T-helper 1 cell treated with Interleukin-12 subunit alpha and Interleukin-12 subunit beta and Interleukin-4 antibody, amounts not matched to agents 30 ng/mL and 1 ng/mL, for 36 hours (primary cell): ENCODE results near the gene RARB. TPM values are rescaled to one million over a fixed set of nuclear protein-coding genes. Genes with fewer than 3 reads are reported as not detected.

Source experiments
- intact Hi-C: fragments of 100-400 bp; cut with micrococcal nuclease; formaldehyde crosslinking; loops from one replicate; pipeline ENCODE4 v1.15.1; 2024
- total RNA-seq: library from RNA; stranded (reverse); gene quantifications from 2 replicates; pipeline ENCODE4 v1.2.3, GENCODE V29; 2022

The RARB gene
- total RNA-seq: not detected in 2 replicates

DNA sequence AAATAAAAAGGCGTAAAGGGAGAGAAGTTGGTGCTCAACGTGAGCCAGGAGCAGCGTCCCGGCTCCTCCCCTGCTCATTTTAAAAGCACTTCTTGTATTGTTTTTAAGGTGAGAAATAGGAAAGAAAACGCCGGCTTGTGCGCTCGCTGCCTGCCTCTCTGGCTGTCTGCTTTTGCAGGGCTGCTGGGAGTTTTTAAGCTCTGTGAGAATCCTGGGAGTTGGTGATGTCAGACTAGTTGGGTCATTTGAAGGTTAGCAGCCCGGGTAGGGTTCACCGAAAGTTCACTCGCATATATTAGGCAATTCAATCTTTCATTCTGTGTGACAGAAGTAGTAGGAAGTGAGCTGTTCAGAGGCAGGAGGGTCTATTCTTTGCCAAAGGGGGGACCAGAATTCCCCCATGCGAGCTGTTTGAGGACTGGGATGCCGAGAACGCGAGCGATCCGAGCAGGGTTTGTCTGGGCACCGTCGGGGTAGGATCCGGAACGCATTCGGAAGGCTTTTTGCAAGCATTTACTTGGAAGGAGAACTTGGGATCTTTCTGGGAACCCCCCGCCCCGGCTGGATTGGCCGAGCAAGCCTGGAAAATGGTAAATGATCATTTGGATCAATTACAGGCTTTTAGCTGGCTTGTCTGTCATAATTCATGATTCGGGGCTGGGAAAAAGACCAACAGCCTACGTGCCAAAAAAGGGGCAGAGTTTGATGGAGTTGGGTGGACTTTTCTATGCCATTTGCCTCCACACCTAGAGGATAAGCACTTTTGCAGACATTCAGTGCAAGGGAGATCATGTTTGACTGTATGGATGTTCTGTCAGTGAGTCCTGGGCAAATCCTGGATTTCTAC is at the start of gene RARB:
Gene RARB (plus strand): TSS at position 322 of the 847 bp plus-strand sequence. CDS start 469 bp downstream, at position 791.
- intact Hi-C loops: no loop called here

DNA sequence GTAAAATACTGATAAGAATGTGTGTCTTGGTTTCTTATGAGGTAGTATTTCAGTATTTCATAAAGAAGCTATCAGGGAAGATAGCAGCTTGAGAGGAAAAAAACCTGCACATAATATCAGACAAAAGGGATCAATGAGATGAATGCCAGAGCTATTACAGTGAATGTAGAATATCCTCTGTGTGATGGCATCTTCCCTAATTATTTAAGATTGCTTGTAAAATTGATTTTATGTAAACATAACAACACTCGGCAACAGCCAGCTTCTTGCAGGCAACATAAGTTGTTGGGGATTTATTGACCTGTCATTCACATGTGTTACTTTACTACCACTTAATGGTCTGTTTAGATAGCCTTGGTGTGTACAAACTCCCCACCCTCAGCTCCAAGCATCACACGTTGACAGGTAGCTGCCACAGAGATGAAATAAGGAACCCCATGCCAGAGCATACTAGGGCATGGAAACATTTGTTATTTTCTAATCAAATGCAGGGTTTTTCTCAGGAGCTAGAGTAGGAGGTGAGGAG is 49.2 kb upstream of the RARB start:
- intact Hi-C loops: no loop called here

DNA sequence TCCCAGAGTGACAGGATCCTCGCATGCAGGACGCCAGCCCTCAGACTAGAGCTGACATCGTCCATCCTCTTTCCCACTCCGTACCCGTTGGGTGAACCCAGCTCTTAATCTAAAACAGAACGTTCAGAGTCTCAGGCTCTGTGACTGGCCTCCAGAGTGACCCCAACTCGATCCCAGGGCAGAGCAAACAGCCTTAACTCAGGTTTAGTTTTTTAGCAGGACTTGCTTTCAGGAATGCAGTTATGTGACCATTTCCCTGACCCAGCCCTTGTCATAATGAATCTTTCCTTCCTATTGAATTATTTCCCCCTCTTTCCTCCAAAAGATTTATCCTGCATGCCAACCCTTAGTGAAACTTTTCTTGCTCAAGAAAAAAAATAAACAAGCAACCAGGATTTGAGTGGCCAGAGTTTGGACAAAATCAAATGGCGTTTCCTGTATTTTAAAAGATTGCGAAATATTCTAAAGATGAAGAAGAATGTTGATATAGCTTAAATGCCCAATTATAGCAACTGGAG is 47.8 kb upstream of the RARB start:
- intact Hi-C loops: no loop called here

DNA sequence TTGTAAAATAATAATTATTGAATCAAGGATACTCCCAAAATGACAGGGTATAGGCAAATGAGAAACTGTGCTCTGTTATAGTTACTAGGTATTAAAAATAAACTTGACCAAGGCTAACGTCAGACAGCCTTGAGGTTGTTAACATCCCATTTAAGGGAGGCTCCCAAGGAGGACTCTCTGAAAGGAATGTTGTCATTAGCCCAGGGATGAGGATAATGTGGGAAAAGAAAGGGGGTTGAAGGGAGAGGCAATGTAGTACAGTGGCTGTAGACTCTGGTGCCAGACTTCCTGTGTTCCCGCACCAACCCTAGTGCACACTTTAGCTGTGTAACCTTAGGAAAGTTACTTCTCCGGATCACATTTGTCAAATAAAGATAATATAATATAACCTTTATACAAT is 47.0 kb upstream of the RARB start:
- intact Hi-C loops: no loop called here

DNA sequence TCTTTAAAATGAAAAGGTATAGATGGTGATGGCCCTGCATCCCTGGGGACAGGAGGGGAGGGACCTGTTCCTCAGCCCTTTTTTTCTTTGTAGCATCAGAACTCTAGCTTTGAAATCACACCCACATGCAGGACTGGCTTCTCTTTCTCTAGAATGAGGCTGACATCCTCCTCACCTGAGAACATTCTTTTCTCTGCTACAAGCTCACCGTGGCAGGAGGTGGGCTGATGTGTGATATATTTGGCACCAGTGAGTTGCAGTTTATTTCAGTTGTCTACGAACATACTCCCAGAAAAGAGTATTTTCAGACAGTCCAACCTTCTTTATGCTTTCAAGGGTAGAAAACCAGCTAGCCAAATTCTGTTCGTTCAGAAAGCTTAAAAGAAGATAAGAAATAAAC is 43.6 kb upstream of the RARB start:
- intact Hi-C loops: no loop called here

DNA sequence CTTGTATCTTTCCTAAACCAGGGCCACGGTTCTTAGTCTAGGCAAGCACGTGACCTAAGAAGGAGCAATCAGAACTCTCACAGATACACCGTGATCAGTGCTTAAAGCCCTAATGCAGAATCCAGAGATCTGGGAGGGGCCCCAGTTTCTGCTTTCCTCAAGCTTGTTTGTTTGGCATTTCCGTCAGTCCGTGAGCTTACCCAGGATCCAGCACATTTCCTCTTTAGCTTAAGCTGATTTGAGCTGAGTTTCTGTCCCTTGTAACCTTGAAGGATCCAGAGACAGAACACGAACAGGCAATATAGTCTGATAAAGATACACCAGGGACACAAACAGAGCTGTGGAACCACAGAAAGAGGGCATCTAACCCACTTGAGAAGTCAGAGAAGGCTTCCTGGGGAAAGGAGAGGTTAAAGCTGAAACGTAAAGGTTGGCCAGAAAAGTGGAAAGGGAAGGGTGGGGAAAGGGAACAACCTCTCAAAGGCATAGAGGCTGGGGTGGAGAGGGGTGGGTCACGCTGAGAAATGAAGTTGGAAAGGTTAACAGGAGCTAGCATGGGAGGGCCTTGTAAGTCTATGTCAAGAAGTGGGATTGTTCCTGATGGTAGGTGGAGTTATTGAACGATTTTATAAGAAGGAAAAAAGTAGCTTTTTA is 42.1 kb upstream of the RARB start:
- intact Hi-C loops: no loop called here

DNA sequence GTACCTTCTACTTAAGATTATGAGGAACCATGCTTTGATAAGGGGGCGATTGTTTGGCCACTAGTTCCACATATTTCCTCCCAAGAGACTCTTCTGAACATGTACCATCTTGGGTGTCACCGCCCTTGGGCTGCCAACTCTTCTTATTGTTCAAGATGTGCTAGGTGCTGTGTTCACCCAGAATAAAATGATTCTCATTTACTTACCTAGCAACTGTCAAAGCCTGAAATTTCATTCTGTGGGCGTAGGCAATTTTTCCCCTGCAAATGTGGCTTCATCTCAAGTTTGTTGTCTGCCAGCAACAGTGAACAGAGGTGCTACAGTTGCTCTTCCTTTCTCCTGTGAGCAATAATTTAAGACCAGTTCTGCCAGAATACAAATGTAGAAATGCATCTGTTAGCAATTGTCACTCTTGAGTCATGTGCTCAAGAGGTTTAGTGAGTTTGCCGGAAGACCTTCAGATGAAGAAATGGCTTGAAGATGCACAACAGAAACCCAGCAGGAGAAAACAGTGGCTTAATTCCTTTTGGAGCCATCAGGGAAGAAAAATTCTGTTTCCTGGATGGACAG is 41.3 kb upstream of the RARB start:
- intact Hi-C loops: no loop called here

DNA sequence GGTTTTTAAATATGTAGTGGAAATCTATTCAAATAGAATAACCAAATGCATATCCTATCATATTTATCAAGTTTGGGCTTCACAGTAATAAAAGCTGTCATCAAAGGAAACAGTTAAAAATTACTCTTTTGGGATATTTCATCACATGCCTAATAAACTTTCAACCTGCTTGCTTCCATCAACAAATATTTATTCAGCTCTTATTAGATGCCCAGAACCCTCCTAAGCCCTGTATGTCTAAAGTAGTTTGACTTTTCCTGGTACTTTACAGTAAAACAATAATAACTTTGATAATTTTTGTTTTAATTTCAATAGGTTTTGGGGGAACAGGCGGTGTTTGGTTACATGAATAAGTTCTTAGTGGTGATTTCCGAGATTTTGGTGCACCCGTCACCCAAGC is 37.5 kb upstream of the RARB start:
- intact Hi-C loops: no loop called here

DNA sequence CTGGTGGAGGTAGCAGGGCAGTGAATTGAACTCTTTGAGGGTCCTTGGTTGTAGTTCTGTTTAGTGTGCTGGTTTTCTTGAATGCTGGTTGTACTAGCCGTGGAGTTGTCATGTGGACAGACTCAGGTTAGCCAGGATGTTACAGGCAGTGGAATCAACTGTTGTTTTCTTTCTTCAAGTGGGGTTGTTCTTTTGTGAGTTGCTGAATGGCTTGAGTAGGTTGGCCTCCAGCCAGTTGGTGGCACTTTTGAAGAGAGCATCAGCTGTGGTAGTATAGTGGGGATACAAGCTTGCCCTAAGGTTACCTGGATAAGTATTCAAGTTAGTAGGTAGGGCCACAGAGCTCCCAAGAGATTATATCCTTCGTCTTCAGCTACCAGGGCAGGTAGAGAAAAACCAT is 31.8 kb upstream of the RARB start:
- intact Hi-C loops: no loop called here

DNA sequence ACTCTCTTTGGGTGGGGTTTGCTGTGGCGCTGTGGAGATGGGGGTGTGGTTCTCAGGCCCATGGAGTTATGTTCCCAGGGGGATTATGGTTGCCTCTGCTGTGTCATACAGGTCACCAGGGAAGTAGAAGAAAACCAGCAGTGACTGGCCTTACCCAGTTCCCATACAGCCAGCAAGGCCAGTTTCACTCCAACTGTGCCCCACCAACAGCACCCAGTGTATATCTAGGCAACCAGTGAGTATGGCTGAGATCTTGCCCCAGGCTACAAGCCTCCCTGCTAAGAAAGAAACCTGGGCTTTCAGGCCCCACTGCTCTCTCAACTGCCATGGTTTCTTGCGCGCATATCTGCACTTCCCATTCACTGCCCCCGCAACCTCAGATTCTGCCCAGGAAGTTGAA is 31.4 kb upstream of the RARB start:
- intact Hi-C loops: no loop called here

DNA sequence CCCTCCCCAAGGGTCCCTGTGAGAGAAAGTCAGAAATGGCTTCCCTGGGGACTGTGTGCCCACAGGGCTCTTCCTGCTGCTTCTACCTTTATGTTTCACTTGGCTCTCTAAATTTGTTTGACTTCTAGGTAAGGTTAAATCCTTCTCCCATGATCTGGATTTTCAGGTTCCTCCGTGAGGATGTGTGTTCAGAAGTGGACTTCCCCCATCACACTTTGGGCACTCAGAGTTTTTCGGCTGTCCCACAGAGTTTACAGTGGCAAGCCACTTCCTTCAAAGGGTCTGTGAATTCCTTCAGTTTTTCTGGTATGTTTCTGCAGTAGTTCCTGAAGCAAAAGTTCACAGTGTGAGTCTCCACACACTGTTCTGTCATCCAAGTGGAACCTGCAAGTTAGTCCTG is 30.9 kb upstream of the RARB start:
- intact Hi-C loops: no loop called here

DNA sequence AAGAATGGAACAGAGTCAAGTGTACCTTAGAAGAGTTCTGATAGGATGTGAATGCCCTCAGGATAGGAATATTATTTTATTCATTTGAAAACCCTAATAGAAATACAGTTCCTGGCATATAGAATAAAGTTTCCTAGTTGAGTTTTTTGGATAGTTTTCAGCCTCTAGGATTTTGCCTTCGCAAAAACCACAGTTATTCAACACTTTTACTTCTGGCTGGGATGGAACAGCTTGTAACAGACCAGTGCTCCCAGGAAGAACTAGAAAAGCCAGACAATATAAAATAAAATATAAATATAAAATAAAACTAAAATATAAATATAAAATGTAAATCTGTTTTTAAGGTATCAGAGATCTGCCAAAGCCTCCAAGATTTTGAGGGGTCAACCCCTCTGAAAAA is 27.5 kb upstream of the RARB start:
- intact Hi-C loops: no loop called here

DNA sequence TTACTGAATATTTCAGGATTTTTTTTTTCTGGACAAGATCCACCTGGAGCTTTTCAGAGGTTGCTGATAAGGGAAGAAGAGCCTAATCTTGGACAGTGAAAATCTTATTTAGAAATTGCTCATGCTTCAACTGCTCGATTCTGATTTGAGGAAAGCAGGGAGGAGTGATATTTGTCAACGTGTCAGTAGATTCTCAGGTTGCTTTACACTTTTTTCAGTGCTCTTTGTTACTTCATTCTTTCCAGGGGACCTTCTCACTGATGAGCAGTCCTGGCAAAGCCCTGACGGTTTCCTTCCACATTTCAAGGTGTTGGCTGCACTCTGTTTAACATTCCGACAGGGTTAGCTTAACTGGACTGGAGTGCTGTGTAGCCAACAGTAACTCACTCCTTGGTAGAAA is 24.1 kb upstream of the RARB start:
- intact Hi-C loops: no loop called here

DNA sequence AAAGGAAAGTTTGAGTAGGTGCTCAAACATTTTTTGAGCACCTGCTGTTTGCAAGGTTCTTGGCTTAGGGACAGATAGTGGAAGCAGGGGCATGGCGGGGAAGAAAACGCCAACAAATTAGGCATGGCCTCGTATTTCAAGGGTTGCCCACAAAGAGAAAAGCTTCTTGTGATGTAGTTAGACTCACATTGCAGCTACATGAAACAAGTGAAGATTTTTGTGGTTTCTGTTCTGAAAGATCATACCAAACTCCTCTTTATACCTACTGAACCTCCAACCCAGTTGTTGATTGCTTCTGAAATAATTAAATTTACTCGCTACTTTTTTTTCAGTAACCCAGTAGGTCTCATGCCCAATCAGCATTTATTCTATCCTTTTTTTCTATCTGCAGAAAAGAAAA is 23.5 kb upstream of the RARB start:
- intact Hi-C loops: no loop called here

DNA sequence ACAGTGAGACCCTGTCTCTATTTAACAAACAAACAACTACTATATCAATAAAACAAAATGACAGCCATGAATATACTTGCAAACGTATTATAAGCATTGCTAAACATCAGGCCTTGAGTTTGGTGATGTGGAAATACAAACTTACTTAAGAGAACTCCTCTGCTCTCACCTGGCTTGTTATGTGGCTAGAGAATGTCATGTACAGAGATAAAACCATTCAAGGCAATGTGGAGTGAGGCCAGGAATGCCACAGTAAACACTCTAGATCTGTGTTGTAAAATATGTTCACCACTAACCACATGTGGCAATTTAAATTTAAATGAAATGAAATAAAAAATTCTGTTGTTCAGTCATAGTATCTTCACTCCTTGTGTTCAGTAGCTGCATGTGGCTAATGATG is 22.7 kb upstream of the RARB start:
- intact Hi-C loops: no loop called here

DNA sequence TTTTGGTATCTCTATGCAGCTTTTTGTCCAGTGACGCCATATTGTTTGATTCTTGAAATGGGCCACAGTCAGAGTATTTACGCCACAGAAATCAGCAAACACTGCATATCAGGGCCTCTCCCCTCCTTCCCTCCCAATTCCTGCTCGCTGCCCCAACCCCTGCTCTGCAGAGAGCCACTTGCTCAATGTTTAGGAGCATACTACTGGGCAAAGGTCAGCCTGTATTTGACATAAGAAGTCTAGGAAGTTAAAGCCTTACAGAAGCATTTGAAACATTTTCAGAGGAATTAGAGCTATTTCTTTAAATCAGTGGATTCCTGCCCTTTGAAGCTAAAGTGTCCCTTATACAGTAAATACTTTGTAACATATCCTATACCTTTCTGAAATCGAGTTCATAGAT is 17.4 kb upstream of the RARB start:
- intact Hi-C loops: no loop called here

DNA sequence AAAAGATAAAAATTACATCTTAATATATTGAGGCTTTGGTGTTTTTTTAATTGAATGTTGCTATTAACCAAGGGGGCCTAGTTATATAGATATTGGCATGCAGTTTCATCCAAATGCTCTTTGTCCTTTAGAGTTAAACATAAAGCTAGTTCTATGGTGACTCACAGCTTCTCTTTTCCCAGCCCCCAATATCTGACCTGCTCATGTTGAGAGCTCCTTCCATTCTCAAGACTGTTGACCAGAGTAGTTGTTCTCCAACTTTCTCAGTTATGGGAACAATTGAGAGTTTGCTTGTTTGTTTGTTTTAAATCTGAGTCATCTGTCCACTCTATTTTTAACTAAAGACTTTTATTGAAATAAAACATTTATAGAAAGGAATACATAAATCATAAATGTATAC is 15.8 kb upstream of the RARB start:
- intact Hi-C loops: no loop called here

DNA sequence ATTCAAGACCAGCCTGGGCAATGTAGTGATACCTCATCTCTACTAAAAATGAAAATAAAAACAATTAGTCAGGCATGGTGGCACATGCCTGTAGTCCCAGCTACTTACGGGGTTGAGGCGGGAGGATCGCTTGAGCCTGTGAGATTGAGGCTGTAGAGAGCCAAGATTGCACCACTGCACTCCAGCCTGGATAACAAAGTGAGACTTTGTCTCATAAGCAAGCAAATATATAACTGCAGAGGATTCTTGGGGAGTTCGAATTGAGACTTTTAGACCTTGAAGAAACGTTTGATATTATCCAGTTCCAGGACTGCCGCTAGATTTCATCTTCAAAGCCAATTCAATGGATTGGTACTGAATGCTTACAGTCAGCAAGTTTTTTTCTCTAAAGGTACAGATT is 11.9 kb upstream of the RARB start:
- intact Hi-C loops: no loop called here

DNA sequence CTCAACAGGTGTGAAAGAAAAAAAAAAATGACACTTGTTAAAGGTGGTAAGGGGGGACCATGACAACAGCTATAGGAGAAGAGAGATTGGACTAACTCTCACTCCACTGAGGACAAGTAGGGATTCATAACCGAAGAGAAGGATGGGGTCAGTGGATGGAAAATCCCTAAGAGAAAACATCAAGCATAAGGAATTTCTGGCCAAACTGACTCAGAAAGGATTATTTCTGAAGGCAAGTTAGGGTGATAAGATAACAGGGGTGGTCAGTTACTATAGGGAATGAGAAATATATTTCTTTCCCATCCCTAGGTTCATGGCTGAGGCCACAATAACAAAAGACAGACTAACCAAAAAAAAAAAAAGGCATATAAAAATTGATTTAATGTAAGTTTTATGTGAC is 9.5 kb upstream of the RARB start:
- intact Hi-C loops: no loop called here

DNA sequence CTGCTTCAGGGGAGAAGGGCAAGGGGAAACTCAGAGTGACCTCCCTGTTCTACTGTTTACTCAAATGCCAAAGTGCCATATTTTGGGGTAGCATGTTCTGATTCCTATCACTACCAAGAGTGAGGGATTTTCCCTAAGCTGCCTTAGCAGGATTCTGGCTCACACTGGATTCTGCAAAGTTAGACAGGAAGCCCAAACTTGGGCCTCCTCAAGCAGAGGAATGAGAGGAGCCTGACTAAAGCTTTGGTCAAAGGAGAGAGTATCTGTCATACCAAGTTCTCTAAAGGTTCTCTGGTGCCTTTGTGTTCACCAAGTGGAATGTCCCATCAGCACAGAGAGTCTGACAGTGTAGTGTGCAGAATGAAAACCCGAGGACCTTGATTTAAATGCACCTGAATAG is 8.8 kb upstream of the RARB start:
- intact Hi-C loops: no loop called here

DNA sequence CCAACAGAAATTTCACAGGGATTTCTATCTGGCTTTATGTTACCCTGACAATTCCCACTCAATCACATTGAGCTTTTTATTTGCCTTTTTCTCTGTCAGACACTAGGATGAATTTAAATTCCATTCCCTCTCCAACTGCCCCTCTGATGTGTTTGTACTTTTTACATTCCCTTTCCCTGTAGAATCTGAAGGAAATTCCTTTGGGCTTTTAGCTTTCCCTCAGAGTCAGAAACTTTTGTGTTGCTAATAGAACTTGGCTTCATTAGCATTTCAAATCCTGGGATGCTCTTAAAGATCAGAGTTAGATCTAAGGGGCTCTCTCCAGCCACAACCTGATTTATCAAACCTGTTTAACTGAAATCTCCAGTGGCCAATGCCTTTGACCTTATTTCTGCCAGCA is 7.9 kb upstream of the RARB start:
- intact Hi-C loops: no loop called here

DNA sequence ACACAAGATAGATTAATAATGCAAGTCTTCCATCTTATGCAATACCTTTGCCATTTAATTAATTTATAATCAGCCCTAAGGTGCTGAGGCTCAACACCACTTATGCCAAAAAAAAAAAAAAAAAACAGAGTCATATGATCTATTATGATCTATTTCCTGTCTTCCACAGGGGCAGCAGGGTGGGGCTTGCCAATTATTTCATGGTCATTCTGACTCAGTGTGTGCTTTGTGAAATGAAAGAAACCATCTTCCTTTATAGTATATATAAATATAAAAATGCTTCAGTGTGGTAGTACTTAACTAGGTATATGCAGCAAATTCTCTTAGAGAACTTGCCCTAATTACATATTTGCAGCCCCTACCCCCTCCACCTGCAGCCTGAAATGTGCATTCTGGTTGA is 7.2 kb upstream of the RARB start:
- intact Hi-C loops: no loop called here
